Right lobe of liver (tissue), 6 donors: Measurements from ENCODE around the gene FYN. TPM values are rescaled to one million over a fixed set of nuclear protein-coding genes. Genes with fewer than 3 reads are reported as not detected.

ENCODE experiments used
- ATAC-seq, 4 donors: fragments of 200-7000 bp; cut with Tn5 transposase; one replicate each; pipeline ENCODE4 v1.9.1; 2020; ENCODE audit warnings: mild to moderate bottlenecking in 4 of 4, moderate library complexity in 4 of 4
- DNase-seq, 3 donors: peaks; one replicate each; pipeline ENCODE4 v3.0.0-alpha.2; 2020
- H3K27ac ChIP-seq, 3 donors: fragments of 200-600 bp; one replicate each; pipeline ENCODE4 v1.8.0; 2022
- H3K27me3 ChIP-seq, 2 donors: fragments of 200-600 bp; one replicate each; pipeline ENCODE4 v1.8.0; 2022
- H3K36me3 ChIP-seq, 4 donors: fragments of 200-600 bp; sonication (generic) in 1 of 4; one replicate each; pipeline versions ENCODE4 v1.5.1 to v1.8.0; 2017 to 2022; ENCODE audit warnings: control low read depth in 1 of 4
- H3K4me1 ChIP-seq, 4 donors: fragments of 200-600 bp; sonication (generic) in 1 of 4; one replicate each; pipeline versions ENCODE4 v1.5.1 to v1.8.0; 2017 to 2022; ENCODE audit warnings: control low read depth in 1 of 4
- H3K4me3 ChIP-seq, 3 donors: fragments of 200-600 bp; one replicate each; pipeline ENCODE4 v1.8.0; 2022
- H3K9me3 ChIP-seq, 4 donors: fragments of 200-600 bp; sonication (generic) in 1 of 4; one replicate each; pipeline versions ENCODE4 v1.5.1 to v1.8.0; 2017 to 2022; ENCODE audit warnings: control low read depth in 1 of 4
- POLR2A ChIP-seq: fragments of 450-650 bp; IDR thresholded peaks from one replicate; pipeline ENCODE4 v1.6.1; 2017; ENCODE audit warnings: antibody characterized with exemption, mild to moderate bottlenecking
- WGBS: methylation state at CpG from one replicate; pipeline ENCODE4 v1.1.6; 2018; ENCODE audit warnings: low coverage, low lambda C conversion rate; ENCODE audit not compliant: insufficient coverage; ENCODE audit errors: missing lambda C conversion rate; 5-methylcytosine and 5-hydroxymethylcytosine counted together
- intact Hi-C, 2 donors: fragments of 100-400 bp; cut with DNase I; formaldehyde crosslinking; loops; one replicate each; pipeline versions ENCODE4 v1.11.2 to v1.14.1; 2022
- total RNA-seq, 6 experiments: library from RNA; depleted of rRNA in 2 of 6; stranded (reverse); fragments of >200 nt in 2 of 6; fragmentation: NEBNext Ultra II Directional in 3 of 6; extraction: Animal tissue kit (Norgen Biotek cat#: 25700) in 3 of 6; gene quantifications; one replicate each; pipeline versions ENCODE4 v1.1.0 to v1.2.4, GENCODE V29; 2016 to 2023
- TF ChIP-seq, protein P1 (sequence below), 4 donors: fragments of 200-600 bp in 3 of 4; fragments of 450-650 bp in 1 of 4; IDR thresholded peaks; one replicate each; pipeline versions ENCODE4 v1.5.1 to v1.8.0; 2016 to 2022; ENCODE audit warnings: antibody characterized with exemption in 4 of 4, mild to moderate bottlenecking in 2 of 4
- donor health status: DM: no; HTN: yes; CAD: no.
- donor health status: DM: no; HTN: no; CAD: no.
- donor health status: DM: no; HTN: no; CAD: no.
- donor health status: DM: no; HTN: yes; CAD: no.
- donor health status: DM: no; HTN: yes; CAD: no.

The FYN gene
- total RNA-seq, 6 experiments from 2014 or later: 16.8 to 33.7 (median 23.5) TPM

- intact Hi-C loops: no loop called here
- DNase-seq: no peak
- no peak overlapping the region for H3K27ac ChIP-seq
- whole genome bisulfite sequencing: 85% methylated on average over 17 of the region's 18 CpGs
- H3K27me3 ChIP-seq: no peaks in the 10 kb centered on the region
- no peaks in the 10 kb centered on the region for H3K9me3 ChIP-seq
- ATAC-seq: no peak
- no peaks in the 10 kb centered on the region for H3K36me3 ChIP-seq
- no peak overlapping the region for H3K4me3 ChIP-seq
- no peaks in the 10 kb centered on the region for H3K4me1 ChIP-seq
- TF ChIP-seq, protein P1, sequence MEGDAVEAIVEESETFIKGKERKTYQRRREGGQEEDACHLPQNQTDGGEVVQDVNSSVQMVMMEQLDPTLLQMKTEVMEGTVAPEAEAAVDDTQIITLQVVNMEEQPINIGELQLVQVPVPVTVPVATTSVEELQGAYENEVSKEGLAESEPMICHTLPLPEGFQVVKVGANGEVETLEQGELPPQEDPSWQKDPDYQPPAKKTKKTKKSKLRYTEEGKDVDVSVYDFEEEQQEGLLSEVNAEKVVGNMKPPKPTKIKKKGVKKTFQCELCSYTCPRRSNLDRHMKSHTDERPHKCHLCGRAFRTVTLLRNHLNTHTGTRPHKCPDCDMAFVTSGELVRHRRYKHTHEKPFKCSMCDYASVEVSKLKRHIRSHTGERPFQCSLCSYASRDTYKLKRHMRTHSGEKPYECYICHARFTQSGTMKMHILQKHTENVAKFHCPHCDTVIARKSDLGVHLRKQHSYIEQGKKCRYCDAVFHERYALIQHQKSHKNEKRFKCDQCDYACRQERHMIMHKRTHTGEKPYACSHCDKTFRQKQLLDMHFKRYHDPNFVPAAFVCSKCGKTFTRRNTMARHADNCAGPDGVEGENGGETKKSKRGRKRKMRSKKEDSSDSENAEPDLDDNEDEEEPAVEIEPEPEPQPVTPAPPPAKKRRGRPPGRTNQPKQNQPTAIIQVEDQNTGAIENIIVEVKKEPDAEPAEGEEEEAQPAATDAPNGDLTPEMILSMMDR (IDR thresholded peaks at IDR 0.05): no peak
- TF ChIP-seq POLR2A: no peak
These were observed 173.0 kb downstream of the FYN start for GRCh38 chr6:111700135-111700690.

DNA sequence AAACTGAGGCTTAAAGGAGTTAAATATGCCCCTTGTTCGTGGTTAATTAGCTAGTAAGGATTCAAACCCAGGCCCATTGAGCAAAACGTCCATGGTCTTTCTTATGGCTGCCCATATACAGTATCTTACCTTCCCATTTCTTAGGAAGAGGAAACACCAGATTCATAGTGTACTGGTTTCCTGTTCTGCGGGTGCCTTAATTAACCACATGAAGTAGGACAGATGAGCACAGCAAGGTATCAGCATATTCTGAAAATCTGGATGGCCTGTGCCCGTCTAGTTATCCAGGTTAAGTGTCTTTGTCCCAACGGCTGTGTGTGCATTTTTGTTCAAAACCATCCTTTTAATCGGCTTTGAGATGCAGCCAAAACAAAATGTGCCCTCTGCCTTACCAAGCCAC is 174.1 kb downstream of the FYN start:
- 84% methylated on average over 6 of the region's 6 CpGs for WGBS
- intact Hi-C loops: no loop called here
- Histone ChIP-seq H3K9me3 (no peaks in the 10 kb centered on the region), H3K4me1 (no peaks in the 10 kb centered on the region), H3K27me3 (no peaks in the 10 kb centered on the region), H3K36me3 (no peaks in the 10 kb centered on the region), H3K27ac (no peak overlapping the region), H3K4me3 (no peak overlapping the region)
- no peak for TF ChIP-seq POLR2A
- TF ChIP-seq, protein P1 (IDR thresholded peaks at IDR 0.05): no peak
- no peak for DNase-seq
- ATAC-seq: no peak

DNA sequence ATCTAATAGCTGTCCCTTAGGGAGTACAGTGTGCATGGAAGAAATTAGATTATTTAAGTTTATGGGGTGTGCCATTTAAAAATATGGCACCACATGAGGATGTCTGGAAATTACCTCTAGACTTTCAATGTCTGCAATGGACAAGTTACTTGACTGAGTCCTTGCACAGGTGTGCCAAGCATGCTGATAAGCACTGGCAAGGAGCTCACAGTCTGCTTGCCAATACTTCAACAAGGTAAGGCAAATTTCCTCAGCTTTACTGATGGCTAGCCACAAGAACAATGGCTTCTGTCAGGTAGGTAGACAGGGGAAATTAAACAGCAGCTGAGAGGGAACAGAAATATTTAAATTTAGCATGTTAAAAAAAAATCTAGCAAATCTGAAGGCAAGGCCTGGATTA is 176.4 kb downstream of the FYN start:
- Histone ChIP-seq H3K4me3 (no peak overlapping the region), H3K36me3 (no peaks in the 10 kb centered on the region), H3K27ac (no peak overlapping the region), H3K27me3 (no peaks in the 10 kb centered on the region), H3K9me3 (no peaks in the 10 kb centered on the region), H3K4me1 (peaks cover 0 to 15% (median 2%) of the 10 kb centered on the region in 4 donors)
- ATAC-seq (no peak), DNase-seq (no peak)
- TF ChIP-seq POLR2A: no peak
- intact Hi-C loops: no loop called here

DNA sequence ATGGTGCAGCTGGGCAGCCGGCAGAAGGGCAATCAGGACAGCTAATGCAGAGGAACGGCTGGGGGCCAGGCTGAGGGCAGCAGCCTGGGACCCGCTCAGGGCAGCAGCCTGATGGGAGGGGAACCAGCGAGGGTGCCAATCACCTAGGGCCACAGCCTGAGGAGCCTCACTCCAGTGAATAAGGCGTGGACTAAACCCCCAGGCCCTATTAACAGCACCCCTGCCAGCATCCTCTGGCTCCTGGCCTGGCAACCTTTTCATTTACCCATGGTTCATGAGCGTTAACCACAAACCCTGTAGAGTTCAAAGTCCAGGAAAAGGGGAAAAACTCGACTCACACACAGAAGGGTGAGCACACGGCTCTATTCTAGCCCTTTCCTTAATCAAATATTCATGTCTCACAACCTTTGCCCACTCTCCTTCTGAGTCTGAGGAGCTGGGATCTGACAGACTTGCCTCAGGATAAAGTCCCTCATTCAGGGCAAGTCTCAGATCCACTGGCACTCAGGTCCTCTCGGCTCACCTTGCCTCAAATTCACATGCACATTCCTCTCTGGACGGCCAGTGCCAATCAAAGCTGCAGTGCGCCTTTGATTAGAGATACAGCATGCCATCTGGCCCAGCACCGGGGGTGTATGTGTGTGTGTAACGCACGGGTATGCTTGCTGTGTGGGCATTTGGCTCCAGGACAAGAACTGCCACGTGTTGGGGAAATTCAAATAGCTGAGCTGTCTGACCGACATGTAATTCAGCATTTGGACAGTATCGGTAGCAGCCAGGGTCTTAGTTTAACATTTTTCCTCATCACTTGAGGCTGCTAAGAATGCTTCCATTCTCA is 180.7 kb downstream of the FYN start:
- H3K36me3 ChIP-seq: no peaks in the 10 kb centered on the region
- peaks cover 0 to 22% (median 4%) of the 10 kb centered on the region in 4 donors for H3K4me1 ChIP-seq
- DNase-seq (peak; percentile 71 to 89 (median 84)), ATAC-seq (peak; percentile 85 to 93 (median 89))
- 30% methylated on average over 16 of the region's 17 CpGs for WGBS
- H3K9me3 ChIP-seq: no peaks in the 10 kb centered on the region
- H3K27ac ChIP-seq: peak overlapping the region; percentile 78 to 90 (median 85)
- intact Hi-C loops: no loop called here
- H3K27me3 ChIP-seq: no peaks in the 10 kb centered on the region
- TF ChIP-seq POLR2A: peak; percentile 27
- TF ChIP-seq, protein P1 (IDR thresholded peaks at IDR 0.05): no peak
- H3K4me3 ChIP-seq: peak overlapping the region in 2 of 3 donors; percentile 3 to 23
